OCI-LY1 (cell line): ENCODE data around the gene DUSP22.

Experiments used
- CTCF ChIP-seq: fragments of 200-600 bp; sonication (generic), shearing (Covaris generic); IDR thresholded peaks from 2 replicates; pipeline ENCODE4 v1.5.1; 2017; ENCODE audit warnings: mild to moderate bottlenecking, antibody characterized with exemption, low read length, moderate library complexity, mixed read lengths
- EZH2 ChIP-seq: fragments of 200-600 bp; sonication (generic), shearing (Covaris generic); IDR thresholded peaks from 2 replicates; pipeline ENCODE4 v1.8.0; 2017; ENCODE audit warnings: borderline replicate concordance, mixed run types, mild to moderate bottlenecking, antibody characterized with exemption, low read length, moderate library complexity, mixed read lengths

GRCh38 chr6:304833-305370, 12.6 kb downstream of the DUSP22 start:
- TF ChIP-seq CTCF, result no peak
- no peak for TF ChIP-seq EZH2
